ENCODE results near the gene TSPAN14.
"Not testable (repeated sequence)": the region's sequence is repeated elsewhere in the genome, so short reads cannot be mapped to it uniquely, and the experiment has no call there.

TSPAN14 gene

DNA sequence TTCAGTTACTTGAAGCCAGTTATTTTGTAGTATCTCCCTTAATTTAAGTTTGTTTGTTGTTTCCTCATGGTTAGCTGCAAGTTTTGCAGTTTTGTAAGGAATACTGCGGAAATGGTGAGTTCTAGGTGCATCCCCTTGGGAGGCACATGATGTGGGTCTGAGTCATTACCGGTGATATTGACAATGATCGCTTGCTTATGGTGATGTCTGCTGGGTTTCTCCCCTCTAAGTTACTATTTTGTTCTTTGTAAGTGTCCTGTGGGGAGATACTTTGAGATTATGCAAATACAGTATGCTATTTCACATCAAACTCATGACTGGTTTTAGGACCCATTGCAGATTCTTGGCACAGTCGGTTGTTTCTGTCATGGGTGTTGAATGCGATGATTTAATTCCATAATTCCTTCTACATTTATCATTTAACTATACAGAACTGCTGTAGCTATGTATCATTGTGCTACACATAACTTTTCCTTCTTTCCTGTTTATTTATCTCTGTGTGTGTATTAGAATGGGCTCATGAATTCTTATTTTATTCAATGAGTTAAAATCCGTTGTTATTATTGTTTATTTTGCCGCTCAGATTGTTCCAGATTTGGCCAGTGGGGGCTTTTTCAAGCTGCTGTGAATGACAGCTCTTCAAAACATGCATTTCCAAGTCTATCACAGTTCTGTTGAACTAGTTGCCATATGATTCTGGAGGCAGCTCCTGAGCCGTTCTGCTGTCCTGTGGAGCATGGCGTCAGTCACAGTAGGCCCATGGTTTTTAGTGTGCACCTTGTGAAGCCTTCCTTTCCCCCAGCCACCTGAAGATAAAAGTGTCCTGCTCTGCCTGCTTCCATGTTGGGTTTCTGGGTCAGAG is 18.4 kb downstream of the TSPAN14 start:
- DNase-seq: no peak

DNA sequence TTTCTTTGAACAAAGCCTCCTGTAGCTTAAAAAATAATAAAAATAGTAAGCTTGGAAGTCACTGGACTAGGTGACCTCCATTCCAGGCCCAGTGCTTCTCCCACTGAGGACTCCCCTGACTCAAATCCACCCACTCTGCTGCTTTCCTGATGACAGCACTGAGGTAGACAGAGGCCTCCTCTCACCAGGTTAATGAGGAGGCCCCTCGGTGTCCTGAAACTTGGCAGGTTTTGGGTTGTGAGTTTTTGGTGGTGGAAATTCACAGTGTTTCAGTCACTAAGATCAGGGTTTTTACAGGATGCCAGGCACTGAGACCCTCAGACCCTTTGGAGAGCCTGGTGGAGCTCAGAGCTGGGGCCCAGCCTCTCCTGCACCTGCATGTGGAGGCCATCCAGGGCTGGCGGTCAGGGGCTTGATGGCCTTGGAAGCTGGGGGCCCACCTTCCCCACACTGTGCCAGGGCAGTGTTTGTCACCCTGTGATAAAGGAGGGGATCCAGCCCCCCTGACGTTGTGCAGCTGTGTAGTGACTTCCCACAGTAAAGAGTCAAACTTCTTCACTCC is 19.1 kb downstream of the TSPAN14 start:
- DNase-seq: no peak

DNA sequence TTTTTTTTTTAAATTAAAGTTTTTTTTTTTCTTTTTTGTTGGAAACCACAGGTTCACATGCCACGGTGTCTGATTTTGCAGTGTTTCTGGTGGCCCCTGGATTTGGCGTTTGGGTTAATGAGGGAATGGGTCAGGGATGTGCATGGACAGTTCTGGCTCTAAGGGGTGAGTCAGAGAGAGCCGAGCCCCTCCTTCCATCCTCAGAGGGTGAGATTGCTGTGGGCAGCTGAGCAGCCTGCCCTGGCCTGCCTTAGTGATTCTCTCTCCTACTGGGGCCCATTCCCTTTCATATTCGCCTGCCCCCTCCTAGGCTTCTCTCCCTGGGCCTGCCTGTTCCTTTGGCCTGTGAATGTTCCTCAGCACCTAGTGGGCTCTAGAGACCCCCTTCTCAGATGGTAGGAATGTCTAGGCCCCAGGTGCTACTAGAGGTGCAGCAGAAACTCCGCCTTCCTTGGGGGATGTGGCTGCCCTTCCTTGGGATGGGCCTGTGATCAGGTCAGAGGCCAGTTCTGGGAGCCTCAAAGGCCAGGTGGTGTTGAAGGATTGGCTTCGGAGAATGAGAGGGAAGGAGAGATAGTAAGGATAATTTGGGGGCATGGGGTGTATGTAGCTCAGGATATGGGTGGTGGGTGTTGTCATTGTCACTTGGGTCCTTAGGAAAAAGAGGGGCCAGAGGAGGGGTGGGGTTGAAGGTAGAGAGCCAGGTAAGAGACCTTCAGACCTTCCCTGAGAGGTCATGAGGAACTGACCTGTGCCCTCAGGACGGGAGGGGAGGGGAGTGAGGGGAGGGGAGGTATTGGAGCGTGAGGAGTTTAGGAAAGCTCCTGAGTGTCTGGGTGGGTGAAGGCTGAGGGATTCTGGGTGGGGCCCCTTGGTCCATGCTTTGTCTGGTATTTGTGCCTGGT is 19.8 kb downstream of the TSPAN14 start:
- DNase-seq: no peak

DNA sequence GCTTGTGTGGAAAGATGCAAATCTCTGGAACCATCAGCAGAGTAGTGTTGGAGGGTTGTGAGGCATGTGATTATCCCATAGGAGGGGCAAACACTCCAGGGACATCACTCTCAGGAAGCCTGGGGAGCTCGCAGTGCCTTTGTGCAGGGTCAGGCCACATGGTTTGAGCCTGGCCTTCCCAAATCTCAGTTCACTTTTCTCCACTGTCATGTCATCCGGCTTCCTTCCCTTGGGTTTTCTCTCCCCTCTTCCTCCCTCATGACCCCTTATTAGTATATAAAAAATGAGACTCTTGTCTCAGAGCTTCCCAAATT is 20.4 kb downstream of the TSPAN14 start:
- DNase-seq: no peak

DNA sequence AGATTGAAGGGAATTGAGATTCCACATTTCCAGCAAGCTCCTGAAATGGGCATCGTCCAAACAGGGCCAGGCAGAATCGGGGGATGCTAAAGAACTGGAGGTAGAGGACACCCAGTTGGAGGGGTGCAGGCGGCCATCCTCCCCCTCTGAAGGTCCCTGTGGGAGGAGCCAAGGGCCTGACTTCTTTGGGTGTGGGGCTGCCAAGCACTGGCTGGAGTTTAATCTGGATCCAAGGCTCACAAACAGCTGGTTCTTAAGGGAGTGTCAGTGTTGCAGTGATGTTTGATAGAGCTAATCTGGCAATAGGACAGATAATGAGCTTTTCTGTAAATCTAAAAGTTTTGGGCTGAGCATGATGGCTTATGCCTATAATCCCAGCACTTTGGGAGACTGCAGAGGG is 20.8 kb downstream of the TSPAN14 start:
- DNase-seq: no peak

DNA sequence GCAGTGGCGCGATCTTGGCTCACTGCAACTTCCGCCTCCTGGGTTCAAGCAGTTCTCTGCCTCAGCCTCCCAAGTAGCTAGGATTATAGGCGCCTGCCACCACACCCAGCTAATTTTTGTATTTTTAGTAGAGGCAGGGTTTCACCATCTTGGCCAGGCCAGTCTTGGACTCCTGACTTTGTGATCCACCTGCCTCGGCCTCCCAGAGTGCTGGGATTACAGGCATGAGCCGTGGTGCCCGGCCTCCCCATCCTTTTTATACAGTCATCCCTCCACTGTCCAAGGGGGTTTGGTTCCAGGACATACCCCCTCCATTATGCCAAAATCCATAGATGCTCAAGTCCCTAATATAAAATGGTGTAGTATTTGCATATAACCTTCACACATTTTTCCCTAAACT is 21.5 kb downstream of the TSPAN14 start:
- not testable (repeated sequence) for DNase-seq

DNA sequence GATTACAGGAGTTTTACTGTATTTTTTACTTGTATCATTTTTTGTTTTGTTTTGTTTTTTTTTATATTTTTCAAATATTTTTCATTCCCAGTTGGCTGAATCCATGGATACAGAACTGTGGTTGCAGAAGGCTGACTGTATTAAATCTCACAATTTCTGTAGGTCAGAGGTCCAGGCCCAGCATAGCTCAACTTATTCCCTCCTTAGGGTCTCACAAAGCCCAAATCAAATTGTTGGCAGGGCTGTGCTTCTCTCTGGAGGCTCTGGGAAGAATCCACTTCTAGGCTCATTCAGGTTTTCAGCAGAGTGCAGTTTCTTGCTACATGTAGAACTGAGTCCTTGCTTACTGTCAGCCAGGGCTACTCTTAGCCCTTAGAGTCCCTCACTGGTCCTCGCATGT is 22.6 kb downstream of the TSPAN14 start:
- no peak for DNase-seq

DNA sequence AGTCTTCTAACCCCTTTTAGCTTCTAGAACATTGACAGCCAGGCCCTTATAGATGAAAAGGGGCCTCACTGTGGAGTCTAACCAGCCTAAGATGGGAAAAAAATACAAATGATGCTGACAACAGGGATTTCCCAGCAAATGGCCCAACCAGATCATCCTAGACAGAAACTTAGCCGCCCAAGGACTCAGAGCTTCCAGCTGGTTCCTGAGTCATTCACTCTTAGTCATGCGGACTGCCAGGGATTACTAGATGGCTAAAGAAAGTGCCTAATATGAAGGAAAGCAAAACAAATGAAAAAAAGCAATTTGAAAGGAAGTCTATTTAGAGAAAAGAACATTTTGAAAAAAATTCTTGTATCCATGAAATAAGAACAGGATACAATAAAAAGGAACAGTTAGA is 23.7 kb downstream of the TSPAN14 start:
- DNase-seq: no peak

DNA sequence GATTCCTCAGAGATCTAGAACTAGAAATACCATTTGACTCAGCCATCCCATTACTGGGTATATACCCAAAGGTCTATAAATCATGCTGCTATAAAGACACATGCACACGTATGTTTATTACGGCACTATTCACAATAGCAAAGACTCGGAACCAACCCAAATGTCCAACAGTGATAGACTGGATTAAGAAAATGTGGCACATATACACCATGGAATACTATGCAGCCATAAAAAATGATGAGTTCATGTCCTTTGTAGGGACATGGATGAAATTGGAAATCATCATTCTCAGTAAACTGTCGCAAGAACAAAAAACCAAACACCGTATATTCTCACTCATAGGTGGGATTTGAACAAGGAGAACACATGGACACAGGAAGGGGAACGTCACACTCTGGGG is 26.3 kb downstream of the TSPAN14 start:
- DNase-seq: not testable (repeated sequence)

DNA sequence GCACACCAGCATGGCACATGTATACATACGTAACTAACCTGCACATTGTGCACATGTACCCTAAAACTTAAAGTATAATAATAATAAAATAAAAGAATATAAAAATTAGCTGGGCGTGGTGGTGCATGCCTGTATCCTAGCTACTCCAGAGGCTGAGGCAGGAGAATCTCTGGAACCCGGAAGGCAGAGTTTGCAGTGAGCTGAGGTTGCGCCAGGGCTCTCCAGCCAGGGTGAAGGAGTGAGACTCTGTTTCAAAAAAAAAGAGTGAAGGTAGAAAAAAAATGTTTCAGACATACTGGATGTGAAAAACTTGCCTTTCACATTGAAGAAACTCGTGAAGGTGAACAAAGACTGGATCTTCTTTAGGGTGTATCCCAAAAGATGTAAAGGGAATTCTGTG is 26.7 kb downstream of the TSPAN14 start:
- no peak for DNase-seq

DNA sequence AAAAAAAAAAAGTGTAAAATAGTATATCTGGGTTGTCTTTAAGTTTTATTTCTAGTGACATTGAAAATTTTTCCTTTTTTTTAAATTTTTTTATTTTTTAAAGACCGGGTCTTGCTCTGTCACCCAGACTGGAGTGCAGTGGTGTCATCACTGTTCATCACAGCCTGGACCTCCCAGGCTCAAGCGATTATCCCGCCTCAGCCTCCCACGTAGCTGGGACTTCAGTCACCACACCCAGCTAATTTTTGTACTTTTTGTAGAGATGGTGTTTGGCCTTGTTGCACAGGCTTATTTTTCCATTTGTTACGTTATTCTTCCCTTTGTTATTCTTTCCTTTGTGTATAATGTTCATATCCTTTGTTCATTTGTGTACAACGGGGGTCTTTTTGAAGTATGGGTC is 30.1 kb downstream of the TSPAN14 start:
- DNase-seq: no peak

DNA sequence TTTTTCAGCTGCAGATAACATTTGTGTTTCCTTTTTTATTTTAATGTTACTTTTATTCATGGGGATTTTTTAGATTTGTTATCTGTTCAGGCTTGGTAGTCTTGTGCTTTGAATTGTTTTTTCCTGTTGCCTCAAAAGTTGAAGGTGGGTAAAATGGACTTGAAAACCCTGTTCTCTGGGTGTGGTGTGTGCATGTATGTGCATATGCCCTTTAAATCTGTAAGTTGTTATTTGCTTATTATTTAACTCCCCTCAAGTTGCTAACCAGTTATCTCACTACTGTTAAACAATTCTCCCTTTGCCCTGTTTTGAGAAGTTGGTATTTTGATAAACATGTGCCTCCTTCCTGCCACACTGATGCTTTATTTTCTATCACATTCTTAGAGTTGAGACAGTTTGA is 30.6 kb downstream of the TSPAN14 start:
- DNase-seq: no peak

DNA sequence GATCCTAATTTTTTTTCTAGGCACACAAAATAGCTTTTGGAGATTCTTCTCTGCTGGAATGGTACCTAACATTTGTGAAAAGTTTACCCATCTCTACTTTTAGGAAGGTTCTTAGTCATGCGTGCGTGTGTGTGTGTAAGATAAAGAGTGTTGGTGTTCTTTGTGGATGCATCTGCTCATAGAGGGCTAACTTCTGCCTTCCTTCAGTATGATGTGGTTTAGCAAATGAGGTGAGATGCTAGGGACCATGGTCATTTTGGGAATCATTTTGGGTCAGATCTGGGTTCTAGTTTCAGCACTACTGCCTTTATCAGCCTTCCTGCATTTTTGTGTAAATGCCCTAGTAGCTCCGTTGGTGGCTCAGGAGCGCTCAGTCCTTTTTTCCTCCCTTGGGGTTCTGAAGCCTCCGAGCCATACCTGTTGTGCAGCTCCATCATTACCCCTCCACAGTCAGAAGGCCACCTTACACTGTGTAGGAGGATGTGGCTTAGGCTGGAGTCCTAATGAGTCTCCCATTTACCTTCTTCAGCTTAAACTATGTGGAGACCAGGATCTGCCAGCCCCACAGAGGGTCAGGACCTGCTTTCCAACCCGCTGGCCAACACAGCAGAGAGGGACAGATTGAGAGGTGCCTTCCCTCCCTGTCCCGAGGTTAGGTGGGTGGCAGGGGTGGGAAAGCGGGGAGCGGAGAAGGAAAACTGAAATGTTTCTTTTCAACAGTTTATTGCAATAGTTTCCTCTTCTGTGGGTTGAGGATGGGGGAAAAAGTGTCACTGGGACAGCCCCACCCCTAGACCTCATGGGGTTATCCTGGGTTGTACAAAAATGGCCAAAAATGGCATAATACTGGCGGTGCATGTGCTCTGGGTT is 31.2 kb downstream of the TSPAN14 start:
- no peak for DNase-seq

DNA sequence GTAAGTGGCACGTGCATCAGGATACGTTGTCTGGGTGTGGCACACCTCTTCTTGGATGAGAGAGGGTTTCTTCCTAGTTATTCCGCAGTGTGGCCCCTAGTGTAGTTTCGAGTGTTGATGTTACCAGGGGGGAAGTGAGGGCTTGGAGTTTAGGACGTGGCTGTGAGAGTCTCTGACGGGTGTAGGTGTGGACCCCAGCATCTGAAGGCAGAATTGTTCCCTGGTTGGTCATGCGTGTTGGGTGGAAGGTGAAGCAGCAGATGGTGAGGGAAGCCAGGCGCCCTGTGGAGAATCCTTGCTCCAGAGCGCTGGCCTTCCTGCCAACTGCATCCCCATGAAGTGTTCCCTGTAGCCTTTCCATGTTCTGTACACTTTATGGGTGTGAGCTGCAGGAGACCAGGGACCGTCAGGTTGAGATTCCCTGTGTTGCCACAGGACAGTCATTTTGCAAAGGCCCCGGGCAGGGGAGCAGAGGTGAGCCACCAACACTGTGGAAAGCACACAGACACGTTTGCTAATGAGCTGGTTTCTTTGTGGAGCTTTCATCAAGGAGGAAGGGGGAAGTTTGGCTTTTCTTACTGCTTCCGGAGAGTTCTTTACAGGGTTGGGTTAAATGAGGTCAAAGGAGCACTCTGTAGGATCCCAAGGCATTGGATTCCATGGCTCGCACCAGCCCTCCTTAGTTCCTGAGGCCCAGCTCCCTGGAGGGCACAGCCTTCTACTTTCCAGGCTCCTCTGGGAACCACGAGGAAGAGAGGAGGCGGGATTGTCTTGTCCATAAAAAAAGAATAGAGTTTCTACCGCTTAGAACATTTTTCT is 32.0 kb downstream of the TSPAN14 start:
- DNase-seq: no peak

DNA sequence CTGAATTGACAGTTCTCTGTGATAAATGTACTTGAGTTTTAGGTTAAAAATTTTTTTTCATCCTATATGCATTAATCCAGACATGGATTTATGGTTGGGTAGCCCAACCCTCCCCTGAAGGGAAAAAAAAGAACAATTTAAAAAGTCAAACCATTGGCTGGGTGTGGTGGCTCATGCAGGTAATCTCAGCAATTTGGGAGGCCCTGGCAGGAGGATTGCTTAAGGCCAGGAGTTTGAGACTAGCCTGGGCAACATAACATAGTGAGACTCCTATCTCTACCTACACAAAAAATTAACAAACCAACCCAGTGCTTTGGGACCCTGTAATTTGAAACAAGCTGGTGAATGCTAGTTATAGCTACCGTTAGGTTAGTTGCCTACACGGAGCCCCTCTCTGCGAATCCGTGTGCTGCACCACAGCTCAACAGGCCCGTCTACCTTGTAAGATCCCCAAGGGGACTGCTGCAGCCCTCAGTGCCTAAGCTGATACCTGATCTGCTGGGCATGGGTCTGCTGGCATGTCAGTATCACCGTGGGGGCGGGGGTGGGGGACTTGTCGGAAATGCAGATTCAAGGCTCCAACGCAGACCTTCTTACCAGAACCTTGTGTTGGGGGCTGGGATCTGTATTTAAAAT is 32.8 kb downstream of the TSPAN14 start:
- DNase-seq: no peak

DNA sequence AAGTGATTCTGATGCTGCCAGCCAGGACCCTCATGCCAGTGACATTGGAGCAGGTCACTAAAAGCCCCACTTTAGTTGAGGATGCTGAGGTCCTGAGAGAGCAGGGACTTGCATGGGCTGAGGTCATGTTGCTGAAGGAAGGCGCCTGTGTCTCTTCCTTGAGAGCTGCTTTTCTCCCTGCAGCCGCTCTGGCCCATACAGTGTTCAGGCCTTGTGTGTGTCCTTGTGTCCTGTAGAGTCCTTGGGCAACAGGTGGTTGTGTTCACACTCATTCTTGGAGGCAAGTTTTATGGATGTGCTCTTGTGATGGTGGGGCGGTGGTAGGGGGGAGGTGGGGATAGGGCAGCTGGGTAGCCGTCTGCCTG is 33.3 kb downstream of the TSPAN14 start:
- DNase-seq: no peak

DNA sequence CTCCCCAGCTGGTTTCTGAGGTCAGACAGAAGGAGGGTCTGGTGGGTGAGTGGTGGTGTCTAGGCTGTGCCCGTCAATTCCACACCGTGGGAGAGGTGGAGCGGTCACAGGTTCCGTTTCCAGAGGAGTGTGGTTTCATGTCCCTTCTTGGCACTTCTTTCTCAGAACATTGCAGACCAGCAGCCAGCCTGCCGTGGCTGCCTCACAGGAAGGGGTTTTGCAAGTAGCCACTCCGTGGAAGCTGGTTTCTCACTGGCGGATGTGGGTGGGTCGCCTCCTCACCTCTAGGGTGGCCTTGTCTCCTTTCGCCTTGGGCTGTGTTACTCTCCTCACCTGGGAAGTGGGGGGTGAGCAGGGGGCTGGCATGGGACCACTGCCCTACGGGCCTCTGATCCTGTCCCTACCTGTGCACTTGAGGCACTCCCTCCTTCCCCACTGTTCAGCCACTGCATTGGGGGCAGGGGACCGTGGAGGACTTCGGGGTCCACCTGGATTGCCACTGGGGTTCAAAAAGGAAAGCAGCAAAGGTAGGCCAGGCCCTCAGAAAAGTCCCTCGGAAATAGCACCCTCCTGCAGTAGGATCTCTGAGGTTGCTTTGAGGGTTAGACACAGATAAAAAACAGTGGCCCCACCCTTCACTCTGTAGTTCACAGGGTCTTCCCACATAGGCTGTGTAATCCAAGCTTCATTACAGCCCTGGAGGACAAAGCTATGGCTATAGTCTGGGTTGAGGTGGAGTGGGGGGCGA is 33.9 kb downstream of the TSPAN14 start:
- no peak for DNase-seq

DNA sequence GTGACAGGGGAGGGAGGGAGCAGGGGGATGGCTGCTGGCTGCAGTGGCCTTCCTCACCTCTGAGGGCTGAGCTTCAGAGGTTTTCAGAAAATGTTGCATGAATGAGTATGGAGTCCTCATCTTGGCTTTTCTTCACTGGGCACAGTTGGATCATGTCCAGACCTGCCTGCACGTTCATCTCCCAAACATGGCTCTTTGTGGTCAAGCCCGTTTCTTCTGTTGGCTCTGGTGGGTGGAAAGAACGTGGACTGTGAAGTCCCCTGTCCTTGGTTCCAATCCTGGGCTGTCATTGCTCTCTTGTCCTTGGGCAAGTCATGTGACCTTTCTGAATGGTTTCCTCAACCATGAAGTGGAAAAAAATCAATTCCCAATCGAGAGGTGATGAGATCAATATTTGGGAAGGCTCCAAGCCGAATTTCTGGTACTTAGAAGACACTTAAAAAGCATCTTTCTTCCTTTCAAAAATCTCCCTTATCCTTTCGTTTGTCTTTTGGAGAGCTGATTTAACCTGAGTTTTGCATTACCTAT is 34.5 kb downstream of the TSPAN14 start:
- no peak for DNase-seq

DNA sequence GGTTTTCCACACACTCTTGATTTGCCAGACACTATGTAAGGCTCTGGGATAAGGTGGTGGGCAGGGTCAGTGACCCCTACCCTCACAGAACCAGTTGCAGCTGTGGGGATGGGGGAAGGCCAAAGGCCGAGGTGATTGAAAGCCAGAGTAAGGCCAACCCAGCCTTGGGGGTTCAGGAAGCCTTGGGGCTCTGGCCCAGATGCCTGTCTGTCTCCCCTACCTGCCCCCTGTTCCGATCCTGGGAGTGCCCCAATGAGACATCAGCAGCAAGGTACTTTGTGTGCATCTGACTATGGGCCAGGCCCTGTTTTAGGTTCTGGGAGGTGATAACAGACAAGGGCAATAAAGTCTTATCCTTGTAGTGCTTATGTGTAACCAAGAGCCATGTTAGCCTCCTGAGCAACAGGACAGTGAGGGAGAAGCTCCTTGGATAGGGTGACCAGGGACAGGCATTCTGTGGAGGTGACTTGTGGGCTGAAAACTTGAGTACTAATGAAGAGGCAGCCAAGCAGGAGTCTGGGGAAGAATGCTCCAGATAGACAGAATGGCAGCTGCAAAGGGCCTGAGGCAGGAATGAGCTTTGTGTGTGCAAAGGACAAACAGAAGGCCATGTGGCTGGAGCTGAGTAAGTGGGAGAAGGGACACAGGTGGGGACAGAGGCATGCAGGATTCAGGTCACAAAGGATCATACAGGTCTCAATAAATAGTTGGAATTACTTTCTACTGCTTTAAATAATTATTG is 35.4 kb downstream of the TSPAN14 start:
- DNase-seq: no peak

Data from NCI-H1436 (cell line).